Measurements from ENCODE around the gene CTDSPL2. TPM values are rescaled to one million over a fixed set of nuclear protein-coding genes. Genes with fewer than 3 reads are reported as not detected.

The CTDSPL2 gene
- total and polyA plus RNA-seq, 2 of the 4 experiments (the other 2 are of a cell fraction): 17.3 to 47.3 TPM

- Histone ChIP-seq H3K4me1 (ENCODE audit: control insufficient read depth, insufficient read depth, low read length) (peaks cover 2% of the 10 kb centered on the region), H2BK5ac (ENCODE audit: low read depth, low read length, poor library complexity, severe bottlenecking) (no peak overlapping the region), H2AK9ac (replicated peaks; ENCODE audit: low read depth, low read length, poor library complexity) (no peak overlapping the region), H4K91ac (ENCODE audit: insufficient read depth, low read depth, low read length) (no peak overlapping the region), H3K9ac (ENCODE audit: low read depth, low read length) (no peak overlapping the region), H3K4me2 (ENCODE audit: low read depth, low read length) (no peak overlapping the region), H3K4me3 (ENCODE audit: insufficient read depth, low read depth, low read length) (no peak overlapping the region), H3K4ac (ENCODE audit: low read depth, low read length) (no peak overlapping the region), H3K18ac (ENCODE audit: low read depth, low read length) (no peak overlapping the region), H2BK120ac (ENCODE audit: low read depth, low read length) (no peak overlapping the region), H4K8ac (ENCODE audit: low read depth in 2 of 2, low read length in 2 of 2) (no peak overlapping the region), H3K79me1 (ENCODE audit: low read depth in 1 of 2, low read length in 2 of 2) (peaks cover 23 to 59% of the 10 kb centered on the region in 2 experiments), H3K14ac (replicated peaks; ENCODE audit: low read depth, low read length) (no peak overlapping the region), H4K5ac (ENCODE audit: low read depth, low read length) (no peak overlapping the region), H3K56ac (ENCODE audit: extremely low read depth, insufficient read depth, low read length) (no peak overlapping the region), H2BK20ac (ENCODE audit: low read depth, low read length) (no peak overlapping the region), H3K9me1 (ENCODE audit: insufficient read depth, low read length) (no peaks in the 10 kb centered on the region), H2AFZ (replicated peaks; ENCODE audit: low read length, poor library complexity) (no peak overlapping the region), H2AK5ac (ENCODE audit: low read depth, low read length) (no peak overlapping the region), H4K20me1 (ENCODE audit: insufficient read depth, low read length) (peaks cover 38% of the 10 kb centered on the region), H2BK15ac (ENCODE audit: low read depth, low read length) (no peak overlapping the region), H3K27me3 (ENCODE audit: control insufficient read depth, insufficient read depth, low read length) (no peaks in the 10 kb centered on the region), H3K9me3 (ENCODE audit: control insufficient read depth, insufficient read depth, low read length) (no peaks in the 10 kb centered on the region), H3K36me3 (ENCODE audit: control insufficient read depth, insufficient read depth, low read length) (peaks cover 20% of the 10 kb centered on the region), H3K27ac (ENCODE audit: insufficient read depth, low read length) (no peak overlapping the region), H3K23ac (ENCODE audit: low read depth, low read length) (no peak overlapping the region)
- ATAC-seq (ENCODE audit: low read depth) (peak; percentile 22; the same call in 1 of the 2 replicates), DNase-seq (peak; percentile 55)
- dilution Hi-C loops (cut with HindIII; ENCODE audit: low sequenced_read_pairs, unreplicated experiment) (no loop called here), intact Hi-C loops (cut with micrococcal nuclease) (no loop called here), in situ Hi-C loops (cut with MboI; ENCODE audit: low sequenced_read_pairs) (no loop called here)
- ChIA-PET CTCF (interaction anchor here (0.6 to 1.0 kb wide), 3 partner anchors 10 to 319 kb away, joined by 4 to 5 read pairs (median 5); no protein-coding TSS in a partner anchor), POLR2A (ENCODE audit: unreplicated experiment) (no interaction called here)
- WGBS, 2 experiments (ENCODE audit: extremely low coverage in 2 of 2, insufficient read length in 1 of 2): no CpG with 5 or more reads among the region's 3 CpGs
- TF ChIP-seq ELK1 (IDR thresholded peaks at IDR 0.05; ENCODE audit: borderline replicate concordance, low read depth, low read length): no peak
- peak; percentile 26; the same call in 1 of the 2 replicates for TF ChIP-seq SMC3 (IDR thresholded peaks at IDR 0.05; ENCODE audit: low read depth, low read length)
- TF ChIP-seq CTCF (conservative IDR thresholded peaks at IDR 0.05; ENCODE audit: low read depth, low read length): peak; percentile 53
- no peak for TF ChIP-seq MAFK (IDR thresholded peaks at IDR 0.05; ENCODE audit: low read depth, low read length)
- TF ChIP-seq RAD21 (IDR thresholded peaks at IDR 0.05; ENCODE audit: low read length): 0 out of 2 replicates have a peak, but pooled peaks have one; percentile 14
- no peak for TF ChIP-seq FOS (IDR thresholded peaks at IDR 0.05; ENCODE audit: low read depth, low read length)
- TF ChIP-seq CEBPB (IDR thresholded peaks at IDR 0.05; ENCODE audit: low read depth, low read length): no peak
- TF ChIP-seq POLR2A (IDR thresholded peaks at IDR 0.05; ENCODE audit: low read depth, low read length): no peak
- no peak for TF ChIP-seq BHLHE40 (IDR thresholded peaks at IDR 0.05; ENCODE audit: low read depth, low read length)
- BruUV-seq (replicated peaks): no TSS peak
Measured at GRCh38 chr15:44550256-44550655, 122.8 kb downstream of the CTDSPL2 start.

All from IMR-90 (cell line).